ENCODE measurements around the gene IQCK. TPM values are rescaled to one million over a fixed set of nuclear protein-coding genes. Genes with fewer than 3 reads are reported as not detected.

Gene IQCK
- total and polyA plus RNA-seq, 11 donors, result 5.6 to 17.4 (median 9.0) TPM

- no peak overlapping the region for H3K27ac ChIP-seq
- peaks cover 0 to 7% (median 0%) of the 10 kb centered on the region in 9 donors for H3K36me3 ChIP-seq
- peaks cover 0 to 35% (median 18%) of the 10 kb centered on the region in 12 donors for H3K4me1 ChIP-seq
- WGBS, 4 donors, result 9 to 12% (median 11%) methylated on average over 20 of the region's 20 CpGs
- H3K27me3 ChIP-seq, result peaks cover 0 to 24% (median 0%) of the 10 kb centered on the region in 9 donors
- peak overlapping the region in 11 of 12 donors; percentile 73 to 100 (median 93) for H3K4me3 ChIP-seq
- peak; percentile 28 to 52 (median 42) for ATAC-seq
- peak; percentile 69 to 81 (median 73) for DNase-seq
- intact Hi-C loops (cut with DNase I), result loop anchor here (1.0 to 10.0 kb wide), 13 partner anchors 49 to 330 kb away; partner anchors contain the start of genes VPS35L (in 2 of the 10), IQCK (in 1 of the 10) and KNOP1 (in 1 of the 10)
- peaks cover 0 to 3% (median 0%) of the 10 kb centered on the region in 12 donors for H3K9me3 ChIP-seq
- TF ChIP-seq POLR2A (IDR thresholded peaks at IDR 0.05), result no peak
- TF ChIP-seq CTCF (IDR thresholded peaks at IDR 0.05), result peak in 11 of 12 donors; percentile 99 to 100 (median 100)
Observed at GRCh38 chr16:19886073-19886941, 168.2 kb downstream of the IQCK start.

GRCh38 chr16:19888834-19889233 lies 170.8 kb downstream of the IQCK start:
- peaks cover 0 to 11% (median 0%) of the 10 kb centered on the region in 9 donors for H3K27me3 ChIP-seq
- WGBS, 4 donors, result 81 to 82% (median 82%) methylated on average over 3 of the region's 3 CpGs
- H3K4me3 ChIP-seq, result no peak overlapping the region
- peaks cover 0 to 17% (median 11%) of the 10 kb centered on the region in 12 donors for H3K4me1 ChIP-seq
- no peak for TF ChIP-seq POLR2A (IDR thresholded peaks at IDR 0.05)
- no peak for TF ChIP-seq CTCF (IDR thresholded peaks at IDR 0.05)
- no peak overlapping the region for H3K27ac ChIP-seq
- peaks cover 0 to 3% (median 0%) of the 10 kb centered on the region in 12 donors for H3K9me3 ChIP-seq
- DNase-seq (peak in 1 of 5 donors; percentile 0), ATAC-seq (no peak)
- no peaks in the 10 kb centered on the region for H3K36me3 ChIP-seq
- intact Hi-C loops (cut with DNase I), result loop anchor here in 6 of 10 donors (5.0 to 10.0 kb wide), 6 partner anchors 52 to 332 kb away; partner anchors contain the start of genes VPS35L (in 2 of the 6), IQCK (in 1 of the 6) and KNOP1 (in 1 of the 6)

GRCh38 chr16:19890901-19891300 lies 172.8 kb downstream of the IQCK start:
- H3K27me3 ChIP-seq, result no peaks in the 10 kb centered on the region
- H3K4me3 ChIP-seq, result no peak overlapping the region
- 92 to 96% (median 95%) methylated on average over 3 of the region's 3 CpGs for WGBS, 4 donors
- H3K9me3 ChIP-seq, result peaks cover 0 to 3% (median 0%) of the 10 kb centered on the region in 12 donors
- intact Hi-C loops (cut with DNase I), result no loop called here
- peaks cover 0 to 9% (median 3%) of the 10 kb centered on the region in 12 donors for H3K4me1 ChIP-seq
- no peaks in the 10 kb centered on the region for H3K36me3 ChIP-seq
- H3K27ac ChIP-seq, result no peak overlapping the region
- ATAC-seq, result no peak
- DNase-seq, result no peak
- TF ChIP-seq CTCF (IDR thresholded peaks at IDR 0.05) (no peak), POLR2A (IDR thresholded peaks at IDR 0.05) (no peak)

GRCh38 chr16:19892902-19893301 lies 174.8 kb downstream of the IQCK start:
- Histone ChIP-seq H3K27ac (no peak overlapping the region), H3K4me1 (no peaks in the 10 kb centered on the region), H3K27me3 (no peaks in the 10 kb centered on the region), H3K9me3 (peaks cover 0 to 3% (median 0%) of the 10 kb centered on the region in 12 donors), H3K36me3 (no peaks in the 10 kb centered on the region), H3K4me3 (no peak overlapping the region)
- intact Hi-C loops (cut with DNase I), result no loop called here
- TF ChIP-seq CTCF (IDR thresholded peaks at IDR 0.05), result no peak
- no peak for TF ChIP-seq POLR2A (IDR thresholded peaks at IDR 0.05)
- DNase-seq, result no peak
- WGBS, 4 donors, result 91 to 94% (median 93%) methylated on average over 12 of the region's 12 CpGs
- ATAC-seq, result no peak

Data from heart left ventricle (tissue), 16 donors.